ENCODE measurements around the gene MAD1L1.

The MAD1L1 gene

DNA sequence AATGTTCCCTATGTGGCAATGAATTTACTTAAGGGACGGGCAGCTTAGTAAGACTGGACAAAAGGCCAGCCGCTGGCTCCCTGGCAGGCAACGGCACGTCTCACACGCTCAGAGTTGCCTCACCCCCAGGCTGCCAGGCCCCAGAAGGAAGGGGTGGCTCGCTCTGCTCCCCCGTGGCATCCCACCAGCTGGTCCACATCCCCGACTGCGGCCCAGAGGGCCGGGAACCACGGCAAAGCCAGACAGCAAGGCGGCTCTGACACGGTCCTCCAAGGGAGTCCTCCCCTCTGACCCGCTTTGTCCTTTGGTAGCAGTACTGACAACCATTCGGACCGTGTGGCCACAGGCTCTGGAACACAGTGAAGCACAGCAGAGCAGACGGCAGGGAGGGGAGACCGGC lies 43.4 kb upstream of the MAD1L1 start:
- no peak overlapping the region for H3K4me3 ChIP-seq (ENCODE audit: low read length)
- no peaks in the 10 kb centered on the region for H3K9me2 ChIP-seq (replicated peaks; ENCODE audit: control insufficient read depth, low read length)
- H3F3A ChIP-seq (ENCODE audit: control insufficient read depth, insufficient read depth): peaks cover 5% of the 10 kb centered on the region
- H3K27me3 ChIP-seq (ENCODE audit: control insufficient read depth, low read length): no peaks in the 10 kb centered on the region
- no peak overlapping the region for H3K27ac ChIP-seq (ENCODE audit: low read depth, low read length)
- H3K4me2 ChIP-seq (ENCODE audit: low read length): no peak overlapping the region
- no peaks in the 10 kb centered on the region for H3K9me3 ChIP-seq (ENCODE audit: control insufficient read depth, insufficient read depth, low read length)
- no peaks in the 10 kb centered on the region for H3K4me1 ChIP-seq (ENCODE audit: control insufficient read depth, low read length)
- H3K79me2 ChIP-seq (ENCODE audit: control insufficient read depth, low read length): peaks cover 8% of the 10 kb centered on the region
- H4K20me1 ChIP-seq (ENCODE audit: control insufficient read depth, insufficient read depth, low read depth, low read length): no peaks in the 10 kb centered on the region
- peaks cover 19% of the 10 kb centered on the region; the same call in 1 of the 2 replicates for H3K36me3 ChIP-seq (ENCODE audit: control insufficient read depth, low read length)
- TF ChIP-seq EZH2phosphoT487 (IDR thresholded peaks at IDR 0.05; ENCODE audit: borderline replicate concordance, low read length): no peak
- TF ChIP-seq, protein P1, sequence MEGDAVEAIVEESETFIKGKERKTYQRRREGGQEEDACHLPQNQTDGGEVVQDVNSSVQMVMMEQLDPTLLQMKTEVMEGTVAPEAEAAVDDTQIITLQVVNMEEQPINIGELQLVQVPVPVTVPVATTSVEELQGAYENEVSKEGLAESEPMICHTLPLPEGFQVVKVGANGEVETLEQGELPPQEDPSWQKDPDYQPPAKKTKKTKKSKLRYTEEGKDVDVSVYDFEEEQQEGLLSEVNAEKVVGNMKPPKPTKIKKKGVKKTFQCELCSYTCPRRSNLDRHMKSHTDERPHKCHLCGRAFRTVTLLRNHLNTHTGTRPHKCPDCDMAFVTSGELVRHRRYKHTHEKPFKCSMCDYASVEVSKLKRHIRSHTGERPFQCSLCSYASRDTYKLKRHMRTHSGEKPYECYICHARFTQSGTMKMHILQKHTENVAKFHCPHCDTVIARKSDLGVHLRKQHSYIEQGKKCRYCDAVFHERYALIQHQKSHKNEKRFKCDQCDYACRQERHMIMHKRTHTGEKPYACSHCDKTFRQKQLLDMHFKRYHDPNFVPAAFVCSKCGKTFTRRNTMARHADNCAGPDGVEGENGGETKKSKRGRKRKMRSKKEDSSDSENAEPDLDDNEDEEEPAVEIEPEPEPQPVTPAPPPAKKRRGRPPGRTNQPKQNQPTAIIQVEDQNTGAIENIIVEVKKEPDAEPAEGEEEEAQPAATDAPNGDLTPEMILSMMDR (IDR thresholded peaks at IDR 0.05; ENCODE audit: low read depth, low read length, poor library complexity, severe bottlenecking): no peak

DNA sequence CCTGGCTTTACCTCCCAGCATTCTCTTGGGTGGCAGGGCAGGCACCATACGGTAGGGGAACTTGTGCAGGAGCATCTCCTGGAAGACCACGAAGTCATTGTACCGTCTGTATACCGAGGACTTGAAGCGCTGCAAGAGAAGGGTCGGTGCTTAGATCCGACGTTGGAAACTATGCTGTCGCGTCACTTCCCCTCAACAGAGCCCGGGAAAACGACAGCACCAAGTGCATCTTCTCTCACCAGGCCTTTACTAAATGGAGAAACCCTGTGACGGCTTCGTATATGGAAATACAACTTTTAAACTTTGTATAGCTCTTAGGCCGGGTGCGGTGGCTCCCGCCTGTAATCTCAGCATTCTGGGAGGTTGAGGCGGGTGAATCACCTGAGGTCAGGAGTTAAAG lies 42.4 kb upstream of the MAD1L1 start:
- Histone ChIP-seq H3K79me2 (ENCODE audit: control insufficient read depth, low read length) (peaks cover 4% of the 10 kb centered on the region), H3K27ac (ENCODE audit: low read depth, low read length) (no peak overlapping the region), H3K4me3 (ENCODE audit: low read length) (no peak overlapping the region), H3F3A (ENCODE audit: control insufficient read depth, insufficient read depth) (peaks cover 2% of the 10 kb centered on the region), H4K20me1 (ENCODE audit: control insufficient read depth, insufficient read depth, low read depth, low read length) (no peaks in the 10 kb centered on the region), H3K4me2 (ENCODE audit: low read length) (no peak overlapping the region), H3K9me2 (replicated peaks; ENCODE audit: control insufficient read depth, low read length) (no peaks in the 10 kb centered on the region), H3K4me1 (ENCODE audit: control insufficient read depth, low read length) (no peaks in the 10 kb centered on the region), H3K27me3 (ENCODE audit: control insufficient read depth, low read length) (no peaks in the 10 kb centered on the region), H3K36me3 (ENCODE audit: control insufficient read depth, low read length) (peaks cover 20% of the 10 kb centered on the region; the same call in 1 of the 2 replicates), H3K9me3 (ENCODE audit: control insufficient read depth, insufficient read depth, low read length) (no peaks in the 10 kb centered on the region)
- TF ChIP-seq, protein P1 (IDR thresholded peaks at IDR 0.05; ENCODE audit: low read depth, low read length, poor library complexity, severe bottlenecking): no peak
- no peak for TF ChIP-seq EZH2phosphoT487 (IDR thresholded peaks at IDR 0.05; ENCODE audit: borderline replicate concordance, low read length)

DNA sequence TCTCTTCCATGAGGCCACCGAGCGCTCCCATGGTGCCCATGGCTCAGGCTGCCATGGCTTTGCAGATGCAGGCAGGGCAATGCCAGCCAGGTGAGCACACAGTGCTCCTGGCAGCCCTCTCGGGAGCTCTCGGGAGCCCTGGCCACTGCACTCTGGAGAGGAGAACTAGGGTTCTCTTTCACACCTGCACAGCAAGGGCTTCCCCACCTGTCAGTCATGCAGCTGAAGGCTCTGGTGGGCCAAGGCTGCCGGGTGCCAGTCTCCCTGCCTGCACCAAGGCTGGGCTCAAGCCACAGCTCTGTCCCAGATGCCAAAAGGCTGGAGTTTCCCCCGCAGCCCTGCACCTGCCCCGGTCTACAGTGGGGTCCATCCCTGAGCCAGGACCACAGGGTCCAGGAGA lies 41.9 kb upstream of the MAD1L1 start:
- Histone ChIP-seq H4K20me1 (ENCODE audit: control insufficient read depth, insufficient read depth, low read depth, low read length) (peaks cover 1% of the 10 kb centered on the region; the same call in 1 of the 2 replicates), H3K36me3 (ENCODE audit: control insufficient read depth, low read length) (peaks cover 22% of the 10 kb centered on the region; the same call in 1 of the 2 replicates), H3K9me3 (ENCODE audit: control insufficient read depth, insufficient read depth, low read length) (no peaks in the 10 kb centered on the region), H3K27me3 (ENCODE audit: control insufficient read depth, low read length) (no peaks in the 10 kb centered on the region), H3F3A (ENCODE audit: control insufficient read depth, insufficient read depth) (no peaks in the 10 kb centered on the region), H3K4me2 (ENCODE audit: low read length) (no peak overlapping the region), H3K4me1 (ENCODE audit: control insufficient read depth, low read length) (no peaks in the 10 kb centered on the region), H3K4me3 (ENCODE audit: low read length) (no peak overlapping the region), H3K79me2 (ENCODE audit: control insufficient read depth, low read length) (peaks cover 4% of the 10 kb centered on the region), H3K27ac (ENCODE audit: low read depth, low read length) (no peak overlapping the region), H3K9me2 (replicated peaks; ENCODE audit: control insufficient read depth, low read length) (no peaks in the 10 kb centered on the region)
- TF ChIP-seq, protein P1 (IDR thresholded peaks at IDR 0.05; ENCODE audit: low read depth, low read length, poor library complexity, severe bottlenecking): no peak
- TF ChIP-seq EZH2phosphoT487 (IDR thresholded peaks at IDR 0.05; ENCODE audit: borderline replicate concordance, low read length): no peak
